GM12801 (cell line): ENCODE data around the gene ISYNA1.

Experiments
- CTCF ChIP-seq: IDR thresholded peaks from one replicate; pipeline ENCODE4 v1.5.1; 2011; ENCODE audit warnings: control low read depth; ENCODE audit not compliant: insufficient read length; ENCODE audit errors: extremely low read depth

Gene ISYNA1

GRCh38 chr19:18435842-18436670, 1.9 kb downstream of the ISYNA1 start:
- no peak for TF ChIP-seq CTCF

- TF ChIP-seq CTCF: no peak
Observed at GRCh38 chr19:18435178-18435841, 2.6 kb downstream of the ISYNA1 start.

GRCh38 chr19:18434411-18435175, 3.3 kb downstream of the ISYNA1 start:
- TF ChIP-seq CTCF: no peak

GRCh38 chr19:18433735-18434398, 4.1 kb downstream of the ISYNA1 start:
- no peak for TF ChIP-seq CTCF

GRCh38 chr19:18433015-18433691, 4.8 kb downstream of the ISYNA1 start:
- no peak for TF ChIP-seq CTCF

GRCh38 chr19:18432275-18433014, 5.5 kb downstream of the ISYNA1 start:
- TF ChIP-seq CTCF: no peak
